Measurements from ENCODE around the gene TACR1.
A peak's percentile ranks its signal among the peaks of the same experiment; 100 is the strongest.
"Not testable (repeated sequence)": the region's sequence is repeated elsewhere in the genome, so short reads cannot be mapped to it uniquely, and the experiment has no call there.

The TACR1 gene

GRCh38 chr2:75146221-75146605 lies 53.1 kb downstream of the TACR1 start:
- not testable (repeated sequence) for DNase-seq (ENCODE audit: low read depth)

- DNase-seq (ENCODE audit: low read depth): no peak
Measured at GRCh38 chr2:75142081-75142480, 57.2 kb downstream of the TACR1 start.

- DNase-seq (ENCODE audit: low read depth): no peak
Measured at GRCh38 chr2:75140288-75140687, 59.0 kb downstream of the TACR1 start.

GRCh38 chr2:75139171-75139570 lies 60.1 kb downstream of the TACR1 start:
- DNase-seq (ENCODE audit: low read depth): no peak

GRCh38 chr2:75138528-75138927 lies 60.8 kb downstream of the TACR1 start:
- no peak for DNase-seq (ENCODE audit: low read depth)

GRCh38 chr2:75135776-75136400 lies 63.4 kb downstream of the TACR1 start:
- DNase-seq (ENCODE audit: low read depth): no peak

- DNase-seq (ENCODE audit: low read depth): no peak
Measured at GRCh38 chr2:75134860-75135259, 64.5 kb downstream of the TACR1 start.

- no peak for DNase-seq (ENCODE audit: low read depth)
Measured at GRCh38 chr2:75133621-75134570, 65.4 kb downstream of the TACR1 start.

- DNase-seq (ENCODE audit: low read depth): no peak
Measured at GRCh38 chr2:75130171-75130570, 69.1 kb downstream of the TACR1 start.

GRCh38 chr2:75123876-75124275 lies 75.4 kb downstream of the TACR1 start:
- no peak for DNase-seq (ENCODE audit: low read depth)

GRCh38 chr2:75113231-75113869 lies 86.0 kb downstream of the TACR1 start:
- no peak for DNase-seq (ENCODE audit: low read depth)

- no peak for DNase-seq (ENCODE audit: low read depth)
Measured at GRCh38 chr2:75108937-75109482, 90.3 kb downstream of the TACR1 start.

- no peak for DNase-seq (ENCODE audit: low read depth)
Measured at GRCh38 chr2:75102011-75102410, 97.3 kb downstream of the TACR1 start.

GRCh38 chr2:75100801-75101151 lies 98.5 kb downstream of the TACR1 start:
- DNase-seq (ENCODE audit: low read depth): no peak

- DNase-seq (ENCODE audit: low read depth): peak; percentile 34
Measured at GRCh38 chr2:75100011-75100800, 99.1 kb downstream of the TACR1 start.

GRCh38 chr2:75099521-75099922 lies 99.8 kb downstream of the TACR1 start:
- no peak for DNase-seq (ENCODE audit: low read depth)

- no peak for DNase-seq (ENCODE audit: low read depth)
Measured at GRCh38 chr2:75098856-75099255, 100.5 kb downstream of the TACR1 start.

- no peak for DNase-seq (ENCODE audit: low read depth)
Measured at GRCh38 chr2:75097831-75098230, 101.5 kb downstream of the TACR1 start.

GRCh38 chr2:75094405-75094804 lies 104.9 kb downstream of the TACR1 start:
- DNase-seq (ENCODE audit: low read depth): no peak

- DNase-seq (ENCODE audit: low read depth): no peak
Measured at GRCh38 chr2:75090770-75091515, 108.4 kb downstream of the TACR1 start.

- DNase-seq (ENCODE audit: low read depth): no peak
Measured at GRCh38 chr2:75089471-75089870, 109.8 kb downstream of the TACR1 start.

Data from non-pigmented ciliary epithelial cell (primary cell).